Measurements from ENCODE around the gene TMTC4. TPM values are rescaled to one million over a fixed set of nuclear protein-coding genes. Genes with fewer than 3 reads are reported as not detected.

TMTC4 gene
- total RNA-seq, 1 donor from 2014 or later = 10.9 TPM

- TF ChIP-seq, protein P1, sequence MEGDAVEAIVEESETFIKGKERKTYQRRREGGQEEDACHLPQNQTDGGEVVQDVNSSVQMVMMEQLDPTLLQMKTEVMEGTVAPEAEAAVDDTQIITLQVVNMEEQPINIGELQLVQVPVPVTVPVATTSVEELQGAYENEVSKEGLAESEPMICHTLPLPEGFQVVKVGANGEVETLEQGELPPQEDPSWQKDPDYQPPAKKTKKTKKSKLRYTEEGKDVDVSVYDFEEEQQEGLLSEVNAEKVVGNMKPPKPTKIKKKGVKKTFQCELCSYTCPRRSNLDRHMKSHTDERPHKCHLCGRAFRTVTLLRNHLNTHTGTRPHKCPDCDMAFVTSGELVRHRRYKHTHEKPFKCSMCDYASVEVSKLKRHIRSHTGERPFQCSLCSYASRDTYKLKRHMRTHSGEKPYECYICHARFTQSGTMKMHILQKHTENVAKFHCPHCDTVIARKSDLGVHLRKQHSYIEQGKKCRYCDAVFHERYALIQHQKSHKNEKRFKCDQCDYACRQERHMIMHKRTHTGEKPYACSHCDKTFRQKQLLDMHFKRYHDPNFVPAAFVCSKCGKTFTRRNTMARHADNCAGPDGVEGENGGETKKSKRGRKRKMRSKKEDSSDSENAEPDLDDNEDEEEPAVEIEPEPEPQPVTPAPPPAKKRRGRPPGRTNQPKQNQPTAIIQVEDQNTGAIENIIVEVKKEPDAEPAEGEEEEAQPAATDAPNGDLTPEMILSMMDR (IDR thresholded peaks at IDR 0.05) = no peak
- intact Hi-C loops (cut with DNase I) = no loop called here
These were observed 1.3 kb downstream of the TMTC4 start for GRCh38 chr13:100673376-100673712.

DNA sequence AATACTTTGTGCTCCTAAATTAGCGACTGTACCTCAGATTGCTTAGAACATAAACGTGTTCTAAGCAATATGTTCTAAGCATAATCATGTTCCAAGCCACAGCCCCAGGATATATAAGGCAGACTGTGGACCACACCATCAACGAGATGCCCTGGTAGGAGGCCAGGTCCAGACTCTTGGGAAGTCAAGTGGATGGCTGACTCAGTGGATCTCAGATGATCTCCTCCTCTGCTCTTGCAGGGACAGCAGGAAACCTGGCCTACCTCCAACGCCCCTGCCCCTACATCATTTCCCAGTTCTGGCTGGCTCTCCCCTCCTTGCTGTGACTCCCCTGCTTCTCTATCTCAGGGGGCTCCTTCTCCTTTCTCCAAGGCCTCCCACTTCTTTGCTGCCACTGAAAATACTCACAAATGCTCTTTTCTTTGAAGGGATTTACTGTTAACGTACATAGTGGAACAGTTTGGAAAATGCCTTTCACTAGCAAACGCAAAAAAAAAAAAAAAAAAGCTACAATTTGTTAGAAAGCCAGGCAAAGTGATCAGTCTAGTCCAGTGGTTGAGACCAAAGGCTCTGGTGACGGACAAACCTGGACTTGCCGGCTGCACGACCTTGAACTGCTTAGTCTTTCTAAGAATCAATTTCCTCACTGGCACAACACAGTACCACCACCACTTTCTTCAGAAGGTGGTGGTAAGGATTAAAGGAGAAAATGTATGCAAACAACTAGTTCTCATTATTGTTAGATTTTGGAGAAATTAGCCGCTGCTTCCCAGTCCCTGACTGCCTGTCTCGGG lies 3.0 kb downstream of the TMTC4 start:
- Histone ChIP-seq H3K27ac (no peak overlapping the region), H3K9me3 (no peaks in the 10 kb centered on the region), H3K36me3 (peaks cover 38% of the 10 kb centered on the region), H3K27me3 (ENCODE audit: low read depth) (no peaks in the 10 kb centered on the region), H3K4me3 (no peak overlapping the region), H3K4me1 (peaks cover 17% of the 10 kb centered on the region)
- ATAC-seq (no peak), DNase-seq (no peak)
- TF ChIP-seq, protein P1 (IDR thresholded peaks at IDR 0.05) = no peak
- intact Hi-C loops (cut with DNase I) = no loop called here

More at GRCh38 chr13:100673376-100673712, 1.3 kb downstream of the TMTC4 start:
- Histone ChIP-seq H3K36me3 (peaks cover 20% of the 10 kb centered on the region), H3K27me3 (ENCODE audit: low read depth) (no peaks in the 10 kb centered on the region), H3K4me1 (peaks cover 17% of the 10 kb centered on the region), H3K27ac (no peak overlapping the region), H3K4me3 (peak overlapping the region; percentile 58), H3K9me3 (no peaks in the 10 kb centered on the region)
- ATAC-seq (no peak), DNase-seq (no peak)

GRCh38 chr13:100668408-100668807 lies 6.2 kb downstream of the TMTC4 start:
- ATAC-seq (no peak), DNase-seq (no peak)
- Histone ChIP-seq H3K27me3 (ENCODE audit: low read depth) (no peaks in the 10 kb centered on the region), H3K36me3 (peaks cover 70% of the 10 kb centered on the region), H3K4me1 (peaks cover 7% of the 10 kb centered on the region), H3K27ac (no peak overlapping the region), H3K9me3 (no peaks in the 10 kb centered on the region), H3K4me3 (no peak overlapping the region)
- intact Hi-C loops (cut with DNase I) = no loop called here
- TF ChIP-seq, protein P1 (IDR thresholded peaks at IDR 0.05) = no peak

DNA sequence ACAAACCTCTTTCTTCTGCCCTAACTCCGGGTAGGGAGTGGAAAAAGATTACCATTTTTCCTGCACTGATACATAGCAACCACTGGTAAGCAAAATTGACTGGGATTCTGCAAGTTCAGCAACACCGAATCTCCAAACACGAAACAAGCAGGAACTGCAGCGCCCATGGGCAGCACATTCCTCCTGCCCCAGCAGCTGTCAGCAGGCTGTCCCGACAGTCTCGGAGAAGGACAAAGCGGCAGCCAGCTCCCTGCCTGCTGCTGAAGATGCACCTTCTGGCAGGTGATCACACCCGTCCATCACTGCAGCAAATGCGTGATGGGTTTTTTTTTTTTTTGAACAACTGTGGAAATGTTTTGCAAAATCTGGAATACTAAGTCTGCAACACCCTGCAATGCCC lies 6.7 kb downstream of the TMTC4 start:
- ATAC-seq (no peak), DNase-seq (no peak)
- intact Hi-C loops (cut with DNase I) = no loop called here
- peaks cover 75% of the 10 kb centered on the region for H3K36me3 ChIP-seq
- no peak overlapping the region for H3K4me3 ChIP-seq
- TF ChIP-seq, protein P1 (IDR thresholded peaks at IDR 0.05) = no peak
- H3K4me1 ChIP-seq = peaks cover 2% of the 10 kb centered on the region
- no peak overlapping the region for H3K27ac ChIP-seq
- no peaks in the 10 kb centered on the region for H3K27me3 ChIP-seq (ENCODE audit: low read depth)
- no peaks in the 10 kb centered on the region for H3K9me3 ChIP-seq

DNA sequence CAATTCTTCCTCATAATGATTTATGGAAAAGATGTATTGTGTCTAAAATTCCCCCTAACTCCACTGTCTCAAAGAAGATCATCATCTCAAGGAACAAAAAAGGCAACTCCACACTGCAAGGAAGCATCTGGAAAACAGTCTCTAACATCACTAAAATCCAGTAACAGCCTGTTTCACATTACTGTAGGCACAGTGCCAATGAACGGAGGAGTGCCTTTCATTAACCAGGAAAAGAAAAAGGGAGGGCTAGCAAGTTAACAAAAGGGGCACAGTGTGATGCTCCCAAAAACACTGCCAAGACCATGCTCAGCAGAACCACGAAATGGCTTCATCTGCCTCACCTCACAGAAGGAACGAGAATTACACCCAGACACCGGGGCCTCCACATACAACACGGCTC lies 8.5 kb downstream of the TMTC4 start:
- Histone ChIP-seq H3K4me3 (no peak overlapping the region), H3K9me3 (no peaks in the 10 kb centered on the region), H3K36me3 (peaks cover 92% of the 10 kb centered on the region), H3K4me1 (no peaks in the 10 kb centered on the region), H3K27me3 (ENCODE audit: low read depth) (no peaks in the 10 kb centered on the region), H3K27ac (no peak overlapping the region)
- TF ChIP-seq, protein P1 (IDR thresholded peaks at IDR 0.05) = no peak
- intact Hi-C loops (cut with DNase I) = no loop called here
- ATAC-seq (no peak), DNase-seq (no peak)
